IPS-18c (cell line): ENCODE measurements around the gene C14orf180.

ENCODE experiments used
- H3K4me3 ChIP-seq: 2 replicates; pipeline ENCODE4 v1.7.0; 2013; ENCODE audit warnings: low read depth, mild to moderate bottlenecking, low read length, moderate library complexity; ENCODE audit not compliant: insufficient read depth
- H3K9me3 ChIP-seq: one replicate; pipeline ENCODE4 v1.6.1; 2013; ENCODE audit warnings: mild to moderate bottlenecking, low read length, moderate library complexity; ENCODE audit not compliant: control insufficient read depth, insufficient read depth

Gene C14orf180

DNA sequence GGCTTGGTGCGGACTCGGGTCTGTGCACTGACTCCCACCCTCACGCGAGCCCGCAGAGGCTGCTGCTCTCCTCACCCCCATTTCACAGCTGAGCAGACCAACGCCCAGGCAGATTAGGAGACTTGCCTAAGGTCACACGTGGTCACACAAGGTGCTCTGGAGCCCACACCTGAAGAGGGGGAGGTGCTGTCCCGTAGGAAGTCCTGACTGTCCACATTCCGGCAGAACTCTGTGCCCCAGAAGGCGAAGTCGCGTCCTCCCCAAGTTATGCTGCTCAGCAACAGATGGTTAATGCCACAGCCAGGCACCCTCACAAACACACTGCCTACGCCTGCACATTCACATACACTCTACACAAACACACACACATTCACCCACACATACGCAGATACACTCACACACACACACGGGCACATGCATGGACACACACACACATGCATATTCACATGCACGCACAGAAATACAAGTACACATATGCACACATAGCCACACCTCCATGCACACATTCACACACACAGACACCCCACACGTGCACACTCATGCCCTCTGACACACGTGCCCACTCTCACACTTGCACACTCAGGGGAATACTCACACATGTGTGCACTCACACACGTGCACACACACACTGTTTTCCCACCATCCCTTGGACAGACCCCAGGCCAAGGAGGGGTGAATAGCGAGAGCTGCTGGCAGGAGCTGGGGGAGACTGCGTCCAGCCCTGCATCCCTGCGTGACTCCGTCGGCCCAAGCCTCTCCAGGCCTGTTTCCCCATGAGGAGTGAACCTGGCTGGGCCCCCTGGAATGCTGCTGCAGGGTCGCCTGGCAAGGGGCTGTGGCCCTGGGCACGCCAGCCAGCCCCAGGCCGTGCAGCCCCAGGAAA is 4.1 kb downstream of the C14orf180 start:
- no peak overlapping the region for H3K4me3 ChIP-seq
- no peaks in the 10 kb centered on the region for H3K9me3 ChIP-seq

- no peaks in the 10 kb centered on the region for H3K9me3 ChIP-seq
- no peak overlapping the region for H3K4me3 ChIP-seq
These were observed 5.0 kb downstream of the C14orf180 start for GRCh38 chr14:104584557-104584956.

DNA sequence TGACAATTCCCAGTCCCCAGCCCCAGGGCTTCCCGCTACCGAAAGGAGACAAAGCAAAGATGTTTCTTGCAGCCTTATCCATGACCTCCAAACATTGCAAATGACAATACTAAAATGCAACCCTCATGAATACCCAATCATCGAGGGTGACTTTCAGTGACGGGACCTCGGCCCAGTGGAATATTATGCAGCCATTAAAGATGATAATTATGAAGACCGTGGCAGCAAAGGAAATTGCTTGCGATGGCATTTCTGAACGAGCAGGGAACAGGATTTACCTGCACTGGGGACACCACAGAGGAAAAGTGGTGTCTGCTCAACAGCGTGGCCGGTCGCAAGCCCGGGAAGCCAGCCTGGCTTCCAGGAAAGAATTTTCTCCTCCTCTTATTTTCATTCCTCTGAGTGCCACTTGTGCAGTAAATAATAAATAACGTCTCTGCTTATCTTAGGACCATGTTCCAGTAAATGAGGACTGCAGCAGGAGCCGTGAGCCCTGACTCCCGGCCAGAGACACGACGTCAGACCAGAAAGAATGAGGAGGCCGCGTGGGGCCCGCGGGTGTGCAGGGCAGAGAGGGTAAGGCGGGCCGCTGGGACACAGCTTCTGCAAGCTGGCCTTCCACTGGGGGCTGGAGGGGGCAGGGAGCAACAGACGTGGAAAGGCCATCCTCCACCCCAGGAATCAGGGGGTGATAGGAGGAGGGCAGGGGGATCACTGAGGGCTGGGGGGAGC is 6.6 kb downstream of the C14orf180 start:
- Histone ChIP-seq H3K9me3 (no peaks in the 10 kb centered on the region), H3K4me3 (no peak overlapping the region)

- no peak overlapping the region for H3K4me3 ChIP-seq
- no peaks in the 10 kb centered on the region for H3K9me3 ChIP-seq
These were observed 7.5 kb downstream of the C14orf180 start for GRCh38 chr14:104586832-104587620.

GRCh38 chr14:104587641-104588040 is 8.1 kb downstream of the C14orf180 start:
- Histone ChIP-seq H3K4me3 (no peak overlapping the region), H3K9me3 (no peaks in the 10 kb centered on the region)

DNA sequence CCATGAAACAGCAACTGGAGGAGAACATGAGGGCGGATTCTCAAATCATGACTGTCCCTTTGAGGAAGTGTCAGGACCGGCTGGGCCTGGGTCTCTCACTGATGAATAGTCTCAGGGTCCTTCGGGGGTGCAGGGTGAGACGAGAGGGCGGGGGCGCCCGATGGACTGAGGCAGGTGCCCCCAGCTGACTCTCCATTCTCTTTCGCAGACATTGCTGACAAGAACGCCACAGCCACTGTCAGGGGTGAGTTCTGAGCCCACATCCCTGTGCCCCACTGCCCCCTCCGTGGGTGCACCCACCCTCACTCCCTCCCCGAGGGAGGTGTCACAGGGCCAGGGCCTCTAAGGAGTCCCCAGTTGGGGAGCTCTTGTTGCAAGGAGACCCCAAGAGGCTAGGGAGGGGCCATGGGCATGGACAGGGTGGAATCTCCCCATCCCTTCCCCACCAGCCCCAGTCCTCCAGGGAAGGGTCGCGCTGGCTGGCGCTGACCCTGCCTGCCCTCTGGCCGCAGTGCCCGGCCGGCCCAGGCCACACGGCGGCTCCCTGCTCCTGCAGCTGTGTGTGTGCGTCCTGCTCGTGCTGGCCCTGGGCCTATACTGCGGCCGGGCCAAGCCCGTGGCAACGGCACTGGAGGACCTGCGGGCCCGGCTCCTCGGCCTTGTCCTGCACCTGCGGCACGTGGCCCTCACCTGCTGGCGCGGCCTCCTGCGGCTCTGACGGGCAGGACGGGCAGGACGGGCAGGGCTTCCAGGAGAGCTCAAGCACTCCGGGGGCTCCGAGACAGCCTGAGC is 8.7 kb downstream of the C14orf180 start:
- H3K4me3 ChIP-seq = no peak overlapping the region
- no peaks in the 10 kb centered on the region for H3K9me3 ChIP-seq

DNA sequence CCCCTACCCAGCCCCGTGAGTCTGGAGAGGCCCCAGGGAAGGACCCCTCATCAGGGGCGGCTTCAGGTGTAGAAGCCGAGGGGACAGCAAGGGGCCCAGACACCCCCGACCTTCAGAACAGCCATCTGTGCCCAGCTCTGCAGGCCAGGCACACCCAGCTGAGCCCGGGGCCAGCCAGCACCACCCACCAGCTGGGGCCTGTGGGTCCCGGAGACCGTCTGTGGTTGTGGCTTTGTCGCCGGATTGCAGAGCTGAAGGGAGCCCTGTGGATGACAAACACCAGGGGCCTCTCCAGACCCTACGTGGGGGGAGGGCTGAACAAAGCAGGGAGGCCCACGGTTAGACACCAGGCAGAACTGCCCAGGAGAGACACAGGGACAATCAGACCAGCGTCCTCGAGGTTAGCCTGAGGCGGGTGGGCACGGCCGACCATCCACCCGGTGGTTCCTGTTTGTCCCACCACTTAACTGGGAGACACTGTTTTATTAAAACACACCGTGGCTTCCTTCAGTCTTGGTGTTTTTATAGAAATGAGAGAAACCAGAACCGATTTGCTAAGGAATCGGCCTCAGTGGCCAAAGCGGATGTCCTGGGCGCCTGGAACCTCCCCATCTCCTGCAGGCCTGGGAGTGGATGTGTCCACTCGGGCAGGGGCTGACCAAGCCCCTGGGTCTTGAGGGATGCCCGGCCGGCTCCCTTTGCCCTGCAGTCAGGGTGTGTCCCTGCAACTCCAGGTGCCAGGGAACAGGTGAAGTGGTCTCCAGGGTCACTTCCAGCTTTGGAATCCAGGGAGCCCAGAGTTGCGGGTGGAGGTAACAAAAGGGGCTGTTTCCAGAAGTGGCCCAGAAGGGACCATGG is 10.0 kb downstream of the C14orf180 start:
- no peaks in the 10 kb centered on the region for H3K9me3 ChIP-seq

GRCh38 chr14:104590240-104590965 is 10.8 kb downstream of the C14orf180 start:
- Histone ChIP-seq H3K9me3 (no peaks in the 10 kb centered on the region), H3K4me3 (no peak overlapping the region)

More for the DNA sequence above, 10.0 kb downstream of the C14orf180 start:
- no peak overlapping the region for H3K4me3 ChIP-seq

DNA sequence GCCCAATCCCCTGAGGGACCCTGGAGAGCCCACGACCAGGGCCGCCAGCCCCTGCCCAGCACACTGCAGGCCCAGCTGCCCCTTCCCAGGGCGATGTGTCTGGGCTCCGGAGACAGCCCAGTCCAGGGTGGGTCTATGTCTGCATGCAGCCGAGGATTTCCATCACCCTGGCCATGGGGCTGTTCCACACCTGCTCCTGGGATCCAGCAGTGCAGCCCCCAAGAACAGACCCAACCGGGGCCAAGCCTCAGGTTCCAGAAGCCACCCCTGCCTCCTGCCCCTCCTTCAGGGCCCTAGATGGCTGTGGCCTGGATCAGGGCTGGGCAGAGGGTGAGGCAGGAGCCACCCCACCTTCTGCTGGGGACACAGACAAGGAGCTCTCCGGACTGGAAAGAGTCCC is 11.5 kb downstream of the C14orf180 start:
- H3K9me3 ChIP-seq = no peaks in the 10 kb centered on the region
- H3K4me3 ChIP-seq = no peak overlapping the region

DNA sequence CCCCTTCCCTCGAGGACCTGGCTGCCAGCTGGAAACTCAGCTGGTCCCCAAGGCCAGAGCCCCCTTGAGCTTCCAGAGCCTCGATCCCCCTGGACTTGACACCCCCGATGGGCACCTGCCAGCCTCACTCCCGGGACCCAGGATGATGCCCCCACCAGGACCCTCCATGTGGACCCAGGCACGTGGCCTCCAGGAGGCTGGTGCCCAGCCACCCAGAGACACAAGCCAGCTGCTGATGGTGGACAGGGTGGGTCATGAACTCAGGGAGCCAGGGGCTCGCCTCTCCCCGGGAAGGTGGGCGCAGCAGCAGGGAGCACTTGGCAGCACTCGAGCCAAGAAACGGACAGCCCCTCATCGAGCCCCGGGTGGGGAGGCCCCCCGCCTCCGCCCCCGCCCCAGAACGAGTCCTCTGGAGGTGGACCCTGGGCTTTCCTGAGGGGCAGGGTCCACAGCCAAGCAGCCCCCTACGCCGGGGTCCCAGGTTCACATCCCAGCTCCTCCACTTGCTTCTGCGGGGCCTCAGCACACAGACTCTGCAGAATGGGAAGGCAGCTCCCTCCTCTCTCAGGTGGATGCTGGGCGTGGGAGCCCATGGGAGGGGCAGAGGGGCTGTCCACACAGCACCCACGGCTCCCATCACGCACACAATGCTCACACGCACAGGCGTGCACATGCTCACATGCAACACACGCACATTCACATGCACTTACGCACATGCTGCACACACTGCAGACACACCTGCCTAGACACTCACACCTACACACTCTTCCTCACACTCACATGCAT is 12.1 kb downstream of the C14orf180 start:
- H3K9me3 ChIP-seq = no peaks in the 10 kb centered on the region

GRCh38 chr14:104592292-104592672 is 12.7 kb downstream of the C14orf180 start:
- Histone ChIP-seq H3K9me3 (no peaks in the 10 kb centered on the region), H3K4me3 (no peak overlapping the region)

More for the DNA sequence above, 12.1 kb downstream of the C14orf180 start:
- H3K4me3 ChIP-seq = no peak overlapping the region

GRCh38 chr14:104592785-104593184 is 13.2 kb downstream of the C14orf180 start:
- H3K9me3 ChIP-seq = no peaks in the 10 kb centered on the region

DNA sequence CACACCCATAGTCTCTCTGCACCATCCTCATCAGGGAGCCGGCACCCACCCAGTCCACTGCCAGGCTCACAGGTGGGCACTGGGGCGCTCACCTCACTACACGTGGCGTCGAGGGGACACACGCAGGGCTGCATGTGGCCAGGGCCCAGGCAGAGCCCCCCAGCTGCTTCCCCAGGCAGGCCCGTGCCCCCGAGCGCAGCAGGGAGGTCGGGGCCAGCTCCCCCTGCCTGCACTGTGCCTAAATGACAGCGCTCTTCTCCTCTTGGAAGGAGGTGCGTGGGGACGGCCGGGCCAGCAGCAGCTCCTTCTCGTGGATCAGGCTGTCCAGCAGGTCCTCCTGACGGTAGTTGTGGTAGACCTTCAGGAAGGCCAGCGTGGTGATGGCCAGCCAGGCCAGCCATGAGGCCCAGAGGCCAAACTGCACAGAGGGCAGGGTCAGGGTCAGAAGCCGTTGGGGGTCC is 13.7 kb downstream of the C14orf180 start:
- Histone ChIP-seq H3K4me3 (no peak overlapping the region), H3K9me3 (no peaks in the 10 kb centered on the region)

More at GRCh38 chr14:104592785-104593184, 13.2 kb downstream of the C14orf180 start:
- no peak overlapping the region for H3K4me3 ChIP-seq

DNA sequence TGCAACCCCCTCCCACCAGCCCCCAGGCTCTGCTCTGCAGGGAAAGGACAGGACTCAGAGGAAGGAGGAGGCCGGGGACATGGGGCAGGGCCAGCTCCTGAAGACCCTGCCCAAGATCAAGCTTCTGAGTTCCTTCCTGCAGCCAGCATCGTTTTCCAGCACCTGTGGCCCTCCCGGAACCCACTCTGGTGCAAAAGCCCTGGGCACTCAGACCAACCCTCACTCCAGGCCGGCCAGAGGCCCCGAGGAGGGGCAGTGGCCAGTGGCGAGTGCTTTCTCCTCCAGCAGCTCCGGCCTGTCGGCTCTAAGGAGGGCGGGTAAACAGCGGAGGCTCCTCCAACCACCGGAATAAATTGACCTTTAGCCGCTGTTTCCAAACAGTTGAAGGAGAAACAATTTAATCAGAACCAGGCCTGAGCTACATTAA is 14.2 kb downstream of the C14orf180 start:
- Histone ChIP-seq H3K9me3 (no peaks in the 10 kb centered on the region), H3K4me3 (no peak overlapping the region)
